Calu3 (cell line): ENCODE results near the gene PAPPA. TPM values are rescaled to one million over a fixed set of nuclear protein-coding genes. Genes with fewer than 3 reads are reported as not detected.

ENCODE experiments used
- BruUV-seq: library from RNA; stranded (reverse); fragments of 400-500 nt; replicated peaks from 2 replicates; lab custom pipeline; 2021; lab: Mats Ljungman, UMichigan
- CTCF ChIA-PET: fragments of 300-600 bp; sonication (Branson Sonifier 250); formaldehyde crosslinking; loops from one replicate; lab custom pipeline; 2022; ENCODE audit warnings: antibody characterized with exemption; lab: Charles Lee
- DNase-seq: peaks from one replicate; pipeline ENCODE4 v3.0.0; 2022
- H3K27ac Mint-ChIP-seq: one replicate; pipeline ENCODE4 v1.8.0; 2022; ENCODE audit warnings: mixed read lengths; ENCODE audit not compliant: unreplicated experiment
- H3K27me3 Mint-ChIP-seq: one replicate; pipeline ENCODE4 v1.8.0; 2022; ENCODE audit warnings: mixed read lengths; ENCODE audit not compliant: unreplicated experiment
- H3K36me3 Mint-ChIP-seq: one replicate; pipeline ENCODE4 v1.8.0; 2022; ENCODE audit warnings: mild to moderate bottlenecking, moderate library complexity, mixed read lengths; ENCODE audit not compliant: insufficient read depth, unreplicated experiment
- H3K4me1 Mint-ChIP-seq: one replicate; pipeline ENCODE4 v1.8.0; 2022; ENCODE audit warnings: mild to moderate bottlenecking, low read depth, mixed read lengths; ENCODE audit not compliant: unreplicated experiment
- H3K4me3 Mint-ChIP-seq: one replicate; pipeline ENCODE4 v1.8.0; 2022; ENCODE audit warnings: mild to moderate bottlenecking, low read depth, moderate library complexity, mixed read lengths; ENCODE audit not compliant: unreplicated experiment
- H3K9me3 Mint-ChIP-seq: one replicate; pipeline ENCODE4 v1.8.0; 2022; ENCODE audit warnings: low read depth, mixed read lengths; ENCODE audit not compliant: unreplicated experiment
- intact Hi-C: fragments of 100-400 bp; cut with micrococcal nuclease; formaldehyde crosslinking; loops from one replicate; pipeline ENCODE4 v1.10.0; 2022; ENCODE audit not compliant: unreplicated experiment
- total RNA-seq: library from RNA; stranded (reverse); gene quantifications from 2 replicates; pipeline ENCODE4 v1.2.3, GENCODE V29; 2022
- TF ChIP-seq, protein P1 (sequence below): fragments of 200-600 bp; IDR thresholded peaks from one replicate; pipeline ENCODE4 v1.8.0; 2022; ENCODE audit warnings: antibody characterized with exemption; ENCODE audit not compliant: unreplicated experiment

The PAPPA gene
- total RNA-seq, 1 experiment from 2014 or later = not detected

DNA sequence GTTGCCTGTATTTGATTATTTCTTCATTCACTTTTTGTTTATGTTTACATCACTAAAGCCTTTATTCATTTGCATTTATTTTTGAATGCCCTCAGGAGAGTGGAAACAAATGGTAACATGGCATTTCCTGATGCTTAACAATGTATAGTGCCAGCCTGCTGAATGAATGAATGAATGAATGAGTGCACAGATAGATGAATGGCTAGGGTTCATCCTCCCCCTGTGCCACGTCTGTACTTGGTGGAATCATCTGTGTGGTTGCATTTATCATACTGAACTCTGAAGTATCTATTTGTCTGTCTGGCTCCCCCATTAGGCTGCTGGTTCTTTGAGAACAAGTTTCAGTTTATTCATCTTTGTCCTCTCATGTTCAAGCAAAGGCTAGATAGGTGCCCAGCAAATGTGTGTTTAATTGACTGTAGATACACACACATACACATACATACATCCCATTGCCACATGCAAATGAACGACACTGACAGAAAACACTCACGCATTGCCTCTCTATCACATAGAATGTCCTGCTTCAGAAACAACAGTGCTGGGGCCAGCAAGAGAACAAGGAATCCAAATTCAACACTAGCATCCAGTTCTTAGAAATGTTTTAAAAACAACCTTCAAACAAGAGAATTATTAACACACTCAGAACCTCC lies 150.4 kb downstream of the PAPPA start:
- H3K4me3 Mint-ChIP-seq = no peak overlapping the region
- intact Hi-C loops = no loop called here
- BruUV-seq = no TSS peak
- TF ChIP-seq, protein P1, sequence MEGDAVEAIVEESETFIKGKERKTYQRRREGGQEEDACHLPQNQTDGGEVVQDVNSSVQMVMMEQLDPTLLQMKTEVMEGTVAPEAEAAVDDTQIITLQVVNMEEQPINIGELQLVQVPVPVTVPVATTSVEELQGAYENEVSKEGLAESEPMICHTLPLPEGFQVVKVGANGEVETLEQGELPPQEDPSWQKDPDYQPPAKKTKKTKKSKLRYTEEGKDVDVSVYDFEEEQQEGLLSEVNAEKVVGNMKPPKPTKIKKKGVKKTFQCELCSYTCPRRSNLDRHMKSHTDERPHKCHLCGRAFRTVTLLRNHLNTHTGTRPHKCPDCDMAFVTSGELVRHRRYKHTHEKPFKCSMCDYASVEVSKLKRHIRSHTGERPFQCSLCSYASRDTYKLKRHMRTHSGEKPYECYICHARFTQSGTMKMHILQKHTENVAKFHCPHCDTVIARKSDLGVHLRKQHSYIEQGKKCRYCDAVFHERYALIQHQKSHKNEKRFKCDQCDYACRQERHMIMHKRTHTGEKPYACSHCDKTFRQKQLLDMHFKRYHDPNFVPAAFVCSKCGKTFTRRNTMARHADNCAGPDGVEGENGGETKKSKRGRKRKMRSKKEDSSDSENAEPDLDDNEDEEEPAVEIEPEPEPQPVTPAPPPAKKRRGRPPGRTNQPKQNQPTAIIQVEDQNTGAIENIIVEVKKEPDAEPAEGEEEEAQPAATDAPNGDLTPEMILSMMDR = no peak
- no peak for DNase-seq
- no peaks in the 10 kb centered on the region for H3K9me3 Mint-ChIP-seq
- no peak overlapping the region for H3K27ac Mint-ChIP-seq
- no peaks in the 10 kb centered on the region for H3K36me3 Mint-ChIP-seq
- CTCF ChIA-PET = no interaction called here
- H3K27me3 Mint-ChIP-seq = no peaks in the 10 kb centered on the region
- no peaks in the 10 kb centered on the region for H3K4me1 Mint-ChIP-seq

DNA sequence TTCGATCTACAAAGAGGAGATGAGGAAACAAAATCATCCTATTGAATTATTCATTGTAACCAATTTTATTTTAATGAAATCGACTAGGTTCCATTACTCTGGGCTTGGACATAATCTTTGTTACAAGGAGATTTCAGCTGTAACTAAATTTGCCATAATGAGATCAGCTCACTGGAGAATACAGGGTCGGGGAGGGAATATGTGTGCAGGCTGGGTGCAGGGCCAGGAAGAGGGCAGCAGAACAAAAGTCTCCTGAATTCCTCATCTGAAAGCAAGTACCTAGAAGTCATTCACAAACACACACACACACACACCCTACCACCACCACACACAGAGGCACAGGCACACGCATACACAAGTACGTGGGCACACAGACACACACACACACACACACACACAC lies 151.2 kb downstream of the PAPPA start:
- H3K9me3 Mint-ChIP-seq = no peaks in the 10 kb centered on the region
- DNase-seq = no peak
- intact Hi-C loops = no loop called here
- H3K4me1 Mint-ChIP-seq = no peaks in the 10 kb centered on the region
- no peaks in the 10 kb centered on the region for H3K27me3 Mint-ChIP-seq
- no TSS peak for BruUV-seq
- TF ChIP-seq, protein P1 = no peak
- H3K4me3 Mint-ChIP-seq = no peak overlapping the region
- no peaks in the 10 kb centered on the region for H3K36me3 Mint-ChIP-seq
- H3K27ac Mint-ChIP-seq = no peak overlapping the region
- CTCF ChIA-PET = no interaction called here

DNA sequence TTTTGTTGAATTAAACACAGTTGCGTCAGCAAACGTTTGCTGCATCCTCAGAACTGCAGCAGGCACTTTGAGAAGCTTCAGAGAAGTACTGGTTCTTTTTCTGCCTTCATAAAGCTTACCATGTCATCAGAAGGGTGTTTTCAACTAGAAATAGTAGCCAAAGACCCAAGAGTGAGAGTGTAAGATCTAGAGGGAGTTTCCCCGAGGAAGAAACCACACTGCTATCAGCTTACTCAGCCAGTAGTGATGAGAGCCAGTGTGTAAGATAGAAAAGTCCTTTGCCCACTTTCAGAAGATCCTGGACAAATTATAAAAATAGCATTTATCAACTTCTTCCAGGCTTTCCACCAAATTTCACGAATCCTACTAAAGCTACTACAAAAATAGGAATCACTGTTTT lies 154.5 kb downstream of the PAPPA start:
- no peak overlapping the region for H3K4me3 Mint-ChIP-seq
- no peak overlapping the region for H3K27ac Mint-ChIP-seq
- TF ChIP-seq, protein P1 = no peak
- H3K9me3 Mint-ChIP-seq = no peaks in the 10 kb centered on the region
- no peaks in the 10 kb centered on the region for H3K4me1 Mint-ChIP-seq
- intact Hi-C loops = no loop called here
- BruUV-seq = no TSS peak
- H3K27me3 Mint-ChIP-seq = no peaks in the 10 kb centered on the region
- CTCF ChIA-PET = no interaction called here
- no peak for DNase-seq
- H3K36me3 Mint-ChIP-seq = no peaks in the 10 kb centered on the region

DNA sequence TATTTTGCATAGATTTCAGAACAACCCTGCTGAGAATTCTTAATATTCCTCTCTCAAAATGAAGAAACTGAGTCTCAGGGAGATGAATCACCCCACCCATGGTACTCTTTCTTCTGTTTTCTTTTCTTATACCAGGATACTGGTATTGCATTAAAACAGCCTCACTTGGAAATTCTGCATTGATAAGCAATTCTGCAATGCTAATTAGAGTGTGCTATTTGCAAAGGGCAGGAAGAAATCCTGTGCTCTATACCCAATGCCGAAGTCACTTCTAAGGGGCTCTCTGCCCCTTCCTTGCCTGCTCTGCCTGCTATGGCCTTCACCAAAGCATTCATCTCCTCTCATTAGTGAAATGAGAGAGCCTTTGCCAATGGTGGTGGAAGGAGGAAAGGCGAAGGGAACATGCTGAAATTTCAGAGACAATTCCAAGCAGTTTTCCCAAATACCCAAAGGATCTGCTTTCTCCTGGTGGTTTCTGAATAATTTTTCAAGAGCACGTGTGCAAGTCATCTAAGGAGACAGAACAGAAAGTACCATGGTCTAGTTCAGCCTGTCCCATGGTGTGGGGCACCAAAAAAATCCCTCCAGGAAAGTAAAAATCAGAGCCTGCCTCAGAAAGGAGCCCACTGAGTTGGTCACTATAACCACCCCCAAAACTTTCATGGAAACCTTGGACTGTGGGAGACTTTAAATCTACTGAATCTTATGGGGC lies 156.5 kb downstream of the PAPPA start:
- no peaks in the 10 kb centered on the region for H3K36me3 Mint-ChIP-seq
- no peak for DNase-seq
- TF ChIP-seq, protein P1 = no peak
- CTCF ChIA-PET = no interaction called here
- no peak overlapping the region for H3K27ac Mint-ChIP-seq
- intact Hi-C loops = no loop called here
- no peaks in the 10 kb centered on the region for H3K4me1 Mint-ChIP-seq
- no TSS peak for BruUV-seq
- no peaks in the 10 kb centered on the region for H3K27me3 Mint-ChIP-seq
- no peaks in the 10 kb centered on the region for H3K9me3 Mint-ChIP-seq
- H3K4me3 Mint-ChIP-seq = no peak overlapping the region
